ENCODE data around the gene SEMA5B. TPM values are rescaled to one million over a fixed set of nuclear protein-coding genes. Genes with fewer than 3 reads are reported as not detected.

The SEMA5B gene
- total and polyA plus RNA-seq, 2 donors (not counting 3 experiments of a cell fraction or from before 2014, with no cell fraction given), result 0.07 TPM; not detected in 1

DNA sequence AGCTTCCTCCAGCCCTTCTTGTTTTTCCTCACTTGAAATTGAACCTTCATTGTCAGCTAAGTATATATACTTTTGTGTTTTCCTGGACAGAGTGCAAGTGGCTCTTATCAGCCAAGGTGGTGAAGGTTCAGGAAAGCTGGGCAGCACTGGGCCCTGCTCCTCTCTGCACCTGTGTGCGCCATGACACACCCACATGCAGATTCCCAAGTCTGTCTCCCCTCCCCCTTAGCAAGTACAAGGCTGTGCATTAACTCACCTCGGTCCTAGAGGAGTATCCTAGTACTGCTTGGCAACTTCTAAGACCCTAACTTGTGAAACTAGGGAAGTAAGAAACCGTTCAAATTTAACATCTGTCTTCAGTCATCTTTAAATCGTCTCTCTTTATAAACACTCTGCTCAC is 146.9 kb downstream of the SEMA5B start:
- intact Hi-C loops (cut with micrococcal nuclease) (no loop called here), dilution Hi-C loops (cut with MboI; ENCODE audit: extremely low pct_ligation_motif_present, low sequenced_read_pairs) (no loop called here)
- H2AFZ ChIP-seq (ENCODE audit: low read depth, low read length), result no peak overlapping the region
- H3K79me2 ChIP-seq (ENCODE audit: control insufficient read depth, insufficient read depth, low read length), result no peaks in the 10 kb centered on the region
- H3K27me3 ChIP-seq (ENCODE audit: control insufficient read depth in 2 of 2, insufficient read depth in 2 of 2, low read length in 2 of 2), result no peaks in the 10 kb centered on the region
- peaks cover 4% of the 10 kb centered on the region for H3K4me1 ChIP-seq (ENCODE audit: control insufficient read depth, extremely low read depth, insufficient read depth, low read length)
- H3K36me3 ChIP-seq (ENCODE audit: control insufficient read depth in 2 of 2, extremely low read depth in 1 of 2, insufficient read depth in 2 of 2, low read length in 2 of 2), result no peaks in the 10 kb centered on the region
- H3K4me3 ChIP-seq (replicated peaks in 1 of 3; ENCODE audit: insufficient read depth in 1 of 3, low read depth in 1 of 3, low read length in 3 of 3), result no peak overlapping the region
- DNase-seq (ENCODE audit: low read depth, low spot score) (no peak), FAIRE-seq (no peak)
- BruUV-seq (replicated peaks), result no TSS peak
- no peak overlapping the region for H3K4me2 ChIP-seq (ENCODE audit: insufficient read depth, low read length)
- CTCF ChIA-PET, result interaction anchor here (1.0 kb wide), 2 partner anchors 22 to 70 kb away, joined by 3 to 4 read pairs; no protein-coding TSS in a partner anchor
- no peak overlapping the region for H3K27ac ChIP-seq (ENCODE audit: insufficient read depth, low read depth, low read length)
- TF ChIP-seq EZH2 (IDR thresholded peaks at IDR 0.05; ENCODE audit: borderline replicate concordance, low read depth, low read length, severe bottlenecking) (no peak), FOS (IDR thresholded peaks at IDR 0.05; ENCODE audit: borderline replicate concordance, insufficient read depth, low read length) (no peak), POLR2AphosphoS5 (IDR thresholded peaks at IDR 0.05; ENCODE audit: insufficient read depth, low read depth, low read length) (no peak), MYC (IDR thresholded peaks at IDR 0.05; ENCODE audit: low read depth, low read length) (no peak), POLR2A (IDR thresholded peaks at IDR 0.05; ENCODE audit: low read depth, low read length) (no peak), JUN (IDR thresholded peaks at IDR 0.05; ENCODE audit: borderline replicate concordance, insufficient read depth, insufficient read length, low read depth) (no peak), MAX (IDR thresholded peaks at IDR 0.05; ENCODE audit: insufficient read depth, insufficient read length) (no peak), CTCF (IDR thresholded peaks at IDR 0.05; ENCODE audit: extremely low read depth in 1 of 2, insufficient read depth in 1 of 2, low read depth in 1 of 2, low read length in 2 of 2) (no peak), GATA2 (IDR thresholded peaks at IDR 0.05; ENCODE audit: insufficient read depth, insufficient read length, low read depth, low read length) (no peak)
- no peaks in the 10 kb centered on the region for H4K20me1 ChIP-seq (replicated peaks; ENCODE audit: control insufficient read depth, extremely low read depth, insufficient read depth, low read length)
- POLR2A ChIA-PET, result interaction anchor here (0.5 kb wide), 1 partner anchor 38 kb away, joined by 4 read pairs; no protein-coding TSS in a partner anchor
- H3K9me3 ChIP-seq (replicated peaks; ENCODE audit: control insufficient read depth, insufficient read depth, low read length), result no peaks in the 10 kb centered on the region
- H3K9me1 ChIP-seq (replicated peaks; ENCODE audit: control insufficient read depth, extremely low read depth, insufficient read depth, low read length), result peaks cover 3% of the 10 kb centered on the region
- H3K9ac ChIP-seq (replicated peaks; ENCODE audit: extremely low read depth, insufficient read depth, low read length), result no peak overlapping the region

Data from endothelial cell of umbilical vein (primary cell).